Measurements from ENCODE around the gene YPEL3.

GRCh38 chr16:30144917-30145316, 48.9 kb upstream of the YPEL3 start:
- TF ChIP-seq MAX (IDR thresholded peaks at IDR 0.05) (no peak), GABPA (IDR thresholded peaks at IDR 0.05; ENCODE audit: borderline replicate concordance, insufficient read depth, low read length) (no peak), NRF1 (IDR thresholded peaks at IDR 0.05; ENCODE audit: low read depth, low read length) (no peak), CTCF (IDR thresholded peaks at IDR 0.05; ENCODE audit: control extremely low read depth in 1 of 3, insufficient read depth in 1 of 3, low read depth in 1 of 3, low read length in 3 of 3) (no peak), FOSL1 (IDR thresholded peaks at IDR 0.05; ENCODE audit: insufficient read depth, low read depth, low read length) (no peak), KDM1A (IDR thresholded peaks at IDR 0.05; ENCODE audit: borderline replicate concordance, low read length) (no peak), EZH2 (IDR thresholded peaks at IDR 0.05; ENCODE audit: low read depth, low read length, severe bottlenecking) (no peak), SRF (IDR thresholded peaks at IDR 0.05; ENCODE audit: low read depth, low read length) (no peak)
